Activated CD8-positive, alpha-beta T cell treated with anti-CD3 and anti-CD28 coated beads for 36 hours (primary cell): ENCODE results near the gene C10orf71. TPM values are rescaled to one million over a fixed set of nuclear protein-coding genes. Genes with fewer than 3 reads are reported as not detected.

Experiments
- ATAC-seq: fragments of 200-7000 bp; cut with Tn5 transposase; one replicate; pipeline ENCODE4 v1.10.0; 2021; ENCODE audit warnings: mild to moderate bottlenecking, moderate library complexity
- CTCF ChIA-PET: fragments of 350-600 bp; sonication (Branson Sonifier 250); formaldehyde crosslinking; loops from one replicate; lab custom pipeline; 2021; ENCODE audit warnings: antibody characterized with exemption; lab: Charles Lee
- POLR2A ChIA-PET: fragments of 350-600 bp; sonication (Branson Sonifier 250); formaldehyde crosslinking; loops from one replicate; lab custom pipeline; 2021; ENCODE audit warnings: antibody characterized with exemption; lab: Charles Lee
- DNase-seq: peaks from one replicate; pipeline ENCODE4 v3.0.0-alpha.2; 2020
- H3K27ac Mint-ChIP-seq: one replicate; pipeline ENCODE4 v1.8.0; 2021; ENCODE audit warnings: mild to moderate bottlenecking, mixed read lengths
- H3K27me3 Mint-ChIP-seq: one replicate; pipeline ENCODE4 v1.8.0; 2021; ENCODE audit warnings: mixed read lengths
- H3K36me3 Mint-ChIP-seq: one replicate; pipeline ENCODE4 v1.8.0; 2021; ENCODE audit warnings: low read depth, mixed read lengths
- H3K4me1 Mint-ChIP-seq: one replicate; pipeline ENCODE4 v1.8.0; 2021; ENCODE audit warnings: low read depth, mixed read lengths
- H3K4me3 Mint-ChIP-seq: one replicate; pipeline ENCODE4 v1.8.0; 2021; ENCODE audit warnings: mild to moderate bottlenecking, moderate library complexity, mixed read lengths
- H3K9me3 Mint-ChIP-seq: one replicate; pipeline ENCODE4 v1.8.0; 2021; ENCODE audit warnings: mixed read lengths
- intact Hi-C: fragments of 100-400 bp; cut with micrococcal nuclease; formaldehyde crosslinking; loops from one replicate; pipeline ENCODE4 v1.10.0; 2022
- total RNA-seq, 2 experiments: library from RNA; stranded (reverse); gene quantifications; one replicate each; pipeline ENCODE4 v1.2.3, GENCODE V29; 2021
- TF ChIP-seq, protein P1 (sequence below): fragments of 200-600 bp; IDR thresholded peaks from one replicate; pipeline ENCODE4 v1.8.0; 2022; ENCODE audit warnings: antibody characterized with exemption, mild to moderate bottlenecking

C10orf71 gene
- total RNA-seq, 2 experiments from 2014 or later: not detected

DNA sequence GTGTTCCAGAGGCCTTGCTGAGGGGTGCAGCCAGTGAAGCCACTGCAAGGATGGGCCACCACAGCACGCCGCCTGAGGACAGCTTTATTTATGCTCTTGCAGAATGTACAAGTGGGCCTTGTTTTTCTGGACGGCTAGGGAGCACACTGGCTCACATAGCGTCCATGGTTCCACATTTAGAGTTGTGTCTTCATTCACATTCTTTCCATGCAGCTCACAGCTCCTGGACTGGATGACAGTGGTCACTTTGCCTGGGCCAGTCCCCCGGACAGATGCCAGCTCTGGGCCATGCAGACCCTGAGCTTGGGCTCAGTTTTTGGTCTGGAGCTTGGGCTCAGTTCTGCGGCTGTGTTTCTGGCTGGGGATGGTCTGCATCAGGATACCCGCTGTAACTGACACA is 2.6 kb upstream of the C10orf71 start:
- Mint-ChIP-seq H3K4me1 (no peaks in the 10 kb centered on the region), H3K4me3 (no peak overlapping the region), H3K27ac (no peak overlapping the region), H3K9me3 (no peaks in the 10 kb centered on the region), H3K36me3 (no peaks in the 10 kb centered on the region), H3K27me3 (peaks cover 3% of the 10 kb centered on the region)
- TF ChIP-seq, protein P1, sequence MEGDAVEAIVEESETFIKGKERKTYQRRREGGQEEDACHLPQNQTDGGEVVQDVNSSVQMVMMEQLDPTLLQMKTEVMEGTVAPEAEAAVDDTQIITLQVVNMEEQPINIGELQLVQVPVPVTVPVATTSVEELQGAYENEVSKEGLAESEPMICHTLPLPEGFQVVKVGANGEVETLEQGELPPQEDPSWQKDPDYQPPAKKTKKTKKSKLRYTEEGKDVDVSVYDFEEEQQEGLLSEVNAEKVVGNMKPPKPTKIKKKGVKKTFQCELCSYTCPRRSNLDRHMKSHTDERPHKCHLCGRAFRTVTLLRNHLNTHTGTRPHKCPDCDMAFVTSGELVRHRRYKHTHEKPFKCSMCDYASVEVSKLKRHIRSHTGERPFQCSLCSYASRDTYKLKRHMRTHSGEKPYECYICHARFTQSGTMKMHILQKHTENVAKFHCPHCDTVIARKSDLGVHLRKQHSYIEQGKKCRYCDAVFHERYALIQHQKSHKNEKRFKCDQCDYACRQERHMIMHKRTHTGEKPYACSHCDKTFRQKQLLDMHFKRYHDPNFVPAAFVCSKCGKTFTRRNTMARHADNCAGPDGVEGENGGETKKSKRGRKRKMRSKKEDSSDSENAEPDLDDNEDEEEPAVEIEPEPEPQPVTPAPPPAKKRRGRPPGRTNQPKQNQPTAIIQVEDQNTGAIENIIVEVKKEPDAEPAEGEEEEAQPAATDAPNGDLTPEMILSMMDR: no peak
- ChIA-PET POLR2A (interaction anchor here (0.7 to 1.5 kb wide), 2 partner anchors 9 to 11 kb away, joined by 3 to 7 read pairs; no protein-coding TSS in a partner anchor), CTCF (interaction anchor here (1.0 to 2.6 kb wide), 2 partner anchors 14 to 17 kb away, joined by 3 to 8 read pairs; no protein-coding TSS in a partner anchor)
- intact Hi-C loops: no loop called here
- no peak for DNase-seq
- no peak for ATAC-seq

DNA sequence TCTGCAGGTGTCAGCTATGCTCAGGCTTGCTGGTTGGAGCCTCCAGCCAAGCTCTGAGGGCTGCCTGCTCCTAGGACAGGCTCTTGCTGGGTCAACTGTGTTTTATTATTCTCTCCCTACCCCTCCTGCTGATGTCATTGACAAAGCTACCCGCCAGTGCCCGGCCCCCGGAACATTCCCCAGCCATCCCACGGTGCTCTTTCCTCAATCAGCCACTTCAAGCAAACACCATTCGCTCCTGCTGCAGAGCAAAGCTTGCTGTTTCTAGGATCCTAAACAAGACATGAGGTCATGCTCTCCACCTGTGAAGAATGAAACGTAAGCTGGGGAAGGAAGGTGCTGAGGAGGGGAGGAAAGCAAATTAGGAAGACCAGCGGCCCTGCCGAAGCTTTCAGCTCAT is 2.1 kb upstream of the C10orf71 start:
- Mint-ChIP-seq H3K4me1 (no peaks in the 10 kb centered on the region), H3K4me3 (no peak overlapping the region), H3K27ac (no peak overlapping the region), H3K9me3 (no peaks in the 10 kb centered on the region), H3K27me3 (peaks cover 2% of the 10 kb centered on the region), H3K36me3 (no peaks in the 10 kb centered on the region)
- ATAC-seq: no peak
- ChIA-PET CTCF (interaction anchor here (1.0 to 2.6 kb wide), 2 partner anchors 15 to 17 kb away, joined by 3 to 8 read pairs; no protein-coding TSS in a partner anchor), POLR2A (interaction anchor here (0.7 to 1.5 kb wide), 2 partner anchors 10 kb away, joined by 3 to 7 read pairs; no protein-coding TSS in a partner anchor)
- intact Hi-C loops: no loop called here
- TF ChIP-seq, protein P1: no peak
- no peak for DNase-seq

DNA sequence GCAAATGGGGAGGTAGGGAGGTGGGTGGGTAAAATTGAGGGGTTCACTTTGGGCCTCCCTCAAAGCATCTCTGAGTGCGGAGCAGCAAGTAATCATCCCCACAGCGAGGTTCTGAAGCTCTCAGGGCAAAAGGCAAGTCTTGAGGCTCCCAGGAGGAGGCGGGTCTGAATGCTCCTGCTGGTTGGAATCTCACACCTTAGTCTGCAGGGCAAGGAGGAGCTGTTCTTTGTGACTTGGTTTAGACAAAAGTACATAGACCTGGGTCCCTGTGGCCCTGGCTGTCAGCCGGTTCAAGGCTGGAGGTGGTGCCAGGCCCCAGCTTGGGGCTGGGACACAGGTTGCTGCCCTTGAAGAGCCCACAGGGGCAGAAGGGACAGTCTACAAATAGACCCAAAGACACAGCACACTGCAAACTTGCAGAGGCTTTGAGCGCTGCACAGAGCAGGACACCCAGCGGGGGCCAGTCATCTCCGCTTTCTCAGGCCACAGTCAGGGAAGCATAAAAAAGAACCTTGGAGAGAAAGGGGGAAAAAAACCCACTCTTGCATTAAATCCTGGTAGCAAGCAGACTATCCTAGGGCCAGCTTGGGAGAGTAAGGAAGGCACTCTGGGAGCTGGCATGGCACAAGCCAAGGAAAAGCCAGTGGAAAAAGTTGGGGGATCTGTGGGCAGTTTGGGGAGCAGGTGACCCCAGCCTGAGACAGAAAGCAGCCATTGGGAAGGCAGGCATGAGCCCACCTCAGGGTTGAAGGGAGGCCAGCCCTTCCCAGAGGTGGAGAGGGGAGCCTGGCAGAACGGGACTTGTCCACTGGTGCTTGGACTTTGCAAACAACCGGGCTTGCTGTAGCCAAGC is 926 bp upstream of the C10orf71 start:
- no peak overlapping the region for H3K4me3 Mint-ChIP-seq
- intact Hi-C loops: no loop called here
- TF ChIP-seq, protein P1: no peak
- CTCF ChIA-PET: interaction anchor here (2.6 kb wide), 1 partner anchor 16 kb away, joined by 8 read pairs; no protein-coding TSS in a partner anchor
- no peaks in the 10 kb centered on the region for H3K4me1 Mint-ChIP-seq
- no peaks in the 10 kb centered on the region for H3K9me3 Mint-ChIP-seq
- no peak overlapping the region for H3K27ac Mint-ChIP-seq
- POLR2A ChIA-PET: interaction anchor here (0.6 to 0.7 kb wide), 3 partner anchors 15 to 942 kb away, joined by 3 read pairs; no protein-coding TSS in a partner anchor
- no peaks in the 10 kb centered on the region for H3K36me3 Mint-ChIP-seq
- DNase-seq (no peak), ATAC-seq (no peak)
- H3K27me3 Mint-ChIP-seq: no peaks in the 10 kb centered on the region

DNA sequence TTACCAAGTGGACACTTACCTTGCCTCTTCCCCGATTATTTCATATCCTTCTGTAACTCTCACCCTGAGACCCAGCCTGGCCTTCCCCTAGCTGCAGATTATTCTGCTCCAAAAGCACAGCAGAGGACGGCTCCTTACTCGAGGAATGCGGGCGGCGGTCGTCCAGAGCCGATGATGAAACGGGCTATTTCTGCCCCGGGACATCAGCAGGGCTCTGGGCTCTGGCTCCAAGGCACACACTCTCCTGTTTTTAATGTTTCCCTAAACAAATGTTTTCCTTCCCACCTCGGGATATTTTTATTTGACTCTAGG is 343 bp upstream of the C10orf71 start:
- CTCF ChIA-PET: no interaction called here
- Mint-ChIP-seq H3K27ac (no peak overlapping the region), H3K36me3 (no peaks in the 10 kb centered on the region), H3K4me3 (no peak overlapping the region), H3K27me3 (no peaks in the 10 kb centered on the region), H3K9me3 (no peaks in the 10 kb centered on the region), H3K4me1 (no peaks in the 10 kb centered on the region)
- DNase-seq (no peak), ATAC-seq (no peak)
- intact Hi-C loops: no loop called here
- POLR2A ChIA-PET: interaction anchor here (0.7 kb wide), 1 partner anchor 941 kb away, joined by 3 read pairs; no protein-coding TSS in a partner anchor
- TF ChIP-seq, protein P1: no peak

DNA sequence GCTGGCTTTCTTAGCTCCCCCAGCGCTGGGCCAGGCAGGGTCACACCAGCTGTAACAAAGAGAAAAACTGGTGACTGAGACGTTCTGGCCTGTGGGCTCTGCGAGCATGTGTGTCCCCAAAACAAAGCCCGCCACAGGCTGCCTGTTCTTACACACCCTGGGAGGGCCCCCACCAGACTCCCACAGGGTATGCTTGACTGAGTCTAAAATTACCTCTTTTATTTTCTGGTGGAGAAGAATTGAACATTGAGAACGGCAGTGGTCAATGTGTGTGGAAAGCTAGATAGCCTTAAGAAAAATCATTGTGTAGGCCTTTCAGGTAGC is 808 bp downstream of the C10orf71 start:
- no peak for DNase-seq
- TF ChIP-seq, protein P1: no peak
- Mint-ChIP-seq H3K9me3 (no peaks in the 10 kb centered on the region), H3K36me3 (no peaks in the 10 kb centered on the region), H3K4me1 (no peaks in the 10 kb centered on the region), H3K4me3 (no peak overlapping the region), H3K27ac (no peak overlapping the region), H3K27me3 (no peaks in the 10 kb centered on the region)
- no peak for ATAC-seq
- CTCF ChIA-PET: no interaction called here
- intact Hi-C loops: no loop called here
- POLR2A ChIA-PET: no interaction called here
